ENCODE measurements around the gene GZMA.

DNA sequence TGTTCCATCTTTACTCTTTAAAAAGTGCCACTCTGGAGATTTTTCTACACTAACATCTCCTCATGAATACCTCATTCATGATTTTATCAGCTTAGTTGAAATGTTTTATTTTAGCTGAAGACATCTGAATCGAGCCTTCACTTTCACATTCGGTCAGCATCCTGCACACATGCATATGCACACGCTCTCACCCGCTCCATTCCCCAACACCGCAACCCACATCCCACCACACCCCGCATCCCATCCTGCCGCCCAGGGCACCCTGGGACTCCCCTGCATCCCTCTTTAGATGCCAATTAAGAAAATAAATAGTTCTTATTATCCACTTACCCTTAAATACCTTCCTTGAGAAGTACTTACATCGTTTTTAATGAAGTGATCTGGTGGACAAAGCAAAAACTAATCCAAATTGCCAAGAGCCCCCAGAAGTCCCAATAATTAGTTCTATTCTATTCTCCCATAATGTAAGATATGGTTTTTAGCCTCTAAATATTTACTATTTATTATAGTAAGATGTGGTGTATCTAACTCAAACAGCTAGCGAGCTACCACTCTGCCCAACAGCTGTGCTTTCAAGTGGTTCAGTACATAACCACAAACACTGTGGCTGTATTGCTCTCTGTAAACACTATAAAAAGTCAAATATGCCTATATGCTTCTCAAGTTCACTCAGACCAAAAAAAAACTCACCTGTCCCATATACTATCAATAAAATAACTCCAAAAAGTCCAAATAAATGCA is 40.2 kb upstream of the GZMA start:
- TF ChIP-seq, protein P1, sequence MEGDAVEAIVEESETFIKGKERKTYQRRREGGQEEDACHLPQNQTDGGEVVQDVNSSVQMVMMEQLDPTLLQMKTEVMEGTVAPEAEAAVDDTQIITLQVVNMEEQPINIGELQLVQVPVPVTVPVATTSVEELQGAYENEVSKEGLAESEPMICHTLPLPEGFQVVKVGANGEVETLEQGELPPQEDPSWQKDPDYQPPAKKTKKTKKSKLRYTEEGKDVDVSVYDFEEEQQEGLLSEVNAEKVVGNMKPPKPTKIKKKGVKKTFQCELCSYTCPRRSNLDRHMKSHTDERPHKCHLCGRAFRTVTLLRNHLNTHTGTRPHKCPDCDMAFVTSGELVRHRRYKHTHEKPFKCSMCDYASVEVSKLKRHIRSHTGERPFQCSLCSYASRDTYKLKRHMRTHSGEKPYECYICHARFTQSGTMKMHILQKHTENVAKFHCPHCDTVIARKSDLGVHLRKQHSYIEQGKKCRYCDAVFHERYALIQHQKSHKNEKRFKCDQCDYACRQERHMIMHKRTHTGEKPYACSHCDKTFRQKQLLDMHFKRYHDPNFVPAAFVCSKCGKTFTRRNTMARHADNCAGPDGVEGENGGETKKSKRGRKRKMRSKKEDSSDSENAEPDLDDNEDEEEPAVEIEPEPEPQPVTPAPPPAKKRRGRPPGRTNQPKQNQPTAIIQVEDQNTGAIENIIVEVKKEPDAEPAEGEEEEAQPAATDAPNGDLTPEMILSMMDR (IDR thresholded peaks at IDR 0.05), result no peak
- no peak for TF ChIP-seq EP300 (IDR thresholded peaks at IDR 0.05)
